SU-DHL-6 (cell line): Measurements from ENCODE around the gene ADPGK.

Source experiments
- H2AFZ ChIP-seq: fragments of 200-600 bp; sonication (generic); 2 replicates; pipeline ENCODE4 v1.6.1; 2014; ENCODE audit warnings: low read depth, mild to moderate bottlenecking, moderate library complexity, mixed read lengths, antibody characterized with exemption, low read length; ENCODE audit not compliant: severe bottlenecking
- H3F3A ChIP-seq: fragments of 200-600 bp; shearing (Covaris generic); 2 replicates; pipeline ENCODE4 v1.6.0; 2016; ENCODE audit warnings: antibody characterized with exemption, mild to moderate bottlenecking; ENCODE audit not compliant: insufficient read depth
- H3K27ac ChIP-seq: fragments of 200-600 bp; sonication (generic); 2 replicates; pipeline ENCODE4 v1.5.1; 2016; ENCODE audit warnings: low read depth, mild to moderate bottlenecking, low read length, moderate library complexity, mixed read lengths
- H3K27me3 ChIP-seq: fragments of 200-600 bp; sonication (generic), shearing (Covaris generic); 2 replicates; pipeline ENCODE4 v1.6.0; 2014; ENCODE audit warnings: mild to moderate bottlenecking, low read length
- H3K36me3 ChIP-seq: fragments of 200-600 bp; sonication (generic); 2 replicates; pipeline ENCODE4 v1.6.1; 2014; ENCODE audit warnings: mild to moderate bottlenecking, low read length, mixed read lengths
- H3K4me2 ChIP-seq: fragments of 300-600, 200-600 bp; shearing (Covaris generic), sonication (generic); 2 replicates; pipeline ENCODE4 v1.6.0; 2014; ENCODE audit warnings: low read length, low read depth, mild to moderate bottlenecking; ENCODE audit not compliant: poor library complexity, severe bottlenecking
- H3K4me3 ChIP-seq: fragments of 200-600 bp; sonication (generic); 2 replicates; pipeline ENCODE4 v1.5.1; 2014; ENCODE audit warnings: antibody characterized with exemption, low read length, mild to moderate bottlenecking, mixed read lengths; ENCODE audit not compliant: insufficient read depth, poor library complexity, severe bottlenecking
- H3K79me2 ChIP-seq: fragments of 200-600 bp; sonication (generic); 2 replicates; pipeline ENCODE4 v1.6.1; 2014; ENCODE audit warnings: mild to moderate bottlenecking, low read length, moderate library complexity; ENCODE audit not compliant: insufficient read depth
- H3K9ac ChIP-seq: fragments of 200-600 bp; sonication (generic); 2 replicates; pipeline ENCODE4 v1.7.0; 2014; ENCODE audit warnings: mild to moderate bottlenecking, low read length
- H3K9me2 ChIP-seq: fragments of 200-600 bp; sonication (generic); replicated peaks from 2 replicates; pipeline ENCODE4 v1.6.1; 2014; ENCODE audit warnings: low read length; ENCODE audit not compliant: insufficient read depth
- H3K9me3 ChIP-seq: fragments of 200-600 bp; sonication (generic); 2 replicates; pipeline ENCODE4 v1.6.1; 2014; ENCODE audit warnings: low read length, mixed read lengths; ENCODE audit not compliant: insufficient read depth
- H4K20me1 ChIP-seq: fragments of 200-600 bp; sonication (generic); 2 replicates; pipeline ENCODE4 v1.6.1; 2014; ENCODE audit warnings: low read depth, mild to moderate bottlenecking, antibody characterized with exemption, low read length, moderate library complexity, mixed read lengths
- EZH2phosphoT487 ChIP-seq: fragments of 200-600 bp; sonication (generic), shearing (Covaris generic); conservative IDR thresholded peaks from 2 replicates; pipeline ENCODE4 v1.6.1; 2018; ENCODE audit warnings: mild to moderate bottlenecking, antibody characterized with exemption, low read length, moderate library complexity, mixed read lengths
- TF ChIP-seq, protein P1 (sequence below): fragments of 200-600 bp; sonication (generic); IDR thresholded peaks from one replicate; pipeline ENCODE4 v1.5.1; 2017; ENCODE audit warnings: antibody characterized with exemption, mild to moderate bottlenecking, low read length, moderate library complexity; ENCODE audit not compliant: insufficient read depth, poor library complexity, severe bottlenecking

The ADPGK gene

GRCh38 chr15:72787526-72787925 lies 4.0 kb upstream of the ADPGK start:
- Histone ChIP-seq H3K36me3 (no peaks in the 10 kb centered on the region), H3K27ac (no peak overlapping the region), H3K9me3 (no peaks in the 10 kb centered on the region), H3K4me2 (no peak overlapping the region), H3K4me3 (no peak overlapping the region), H3K9me2 (no peaks in the 10 kb centered on the region), H3K79me2 (peaks cover 10% of the 10 kb centered on the region), H4K20me1 (no peaks in the 10 kb centered on the region), H3K27me3 (no peaks in the 10 kb centered on the region), H3K9ac (no peak overlapping the region), H2AFZ (no peak overlapping the region), H3F3A (no peaks in the 10 kb centered on the region)
- TF ChIP-seq, protein P1, sequence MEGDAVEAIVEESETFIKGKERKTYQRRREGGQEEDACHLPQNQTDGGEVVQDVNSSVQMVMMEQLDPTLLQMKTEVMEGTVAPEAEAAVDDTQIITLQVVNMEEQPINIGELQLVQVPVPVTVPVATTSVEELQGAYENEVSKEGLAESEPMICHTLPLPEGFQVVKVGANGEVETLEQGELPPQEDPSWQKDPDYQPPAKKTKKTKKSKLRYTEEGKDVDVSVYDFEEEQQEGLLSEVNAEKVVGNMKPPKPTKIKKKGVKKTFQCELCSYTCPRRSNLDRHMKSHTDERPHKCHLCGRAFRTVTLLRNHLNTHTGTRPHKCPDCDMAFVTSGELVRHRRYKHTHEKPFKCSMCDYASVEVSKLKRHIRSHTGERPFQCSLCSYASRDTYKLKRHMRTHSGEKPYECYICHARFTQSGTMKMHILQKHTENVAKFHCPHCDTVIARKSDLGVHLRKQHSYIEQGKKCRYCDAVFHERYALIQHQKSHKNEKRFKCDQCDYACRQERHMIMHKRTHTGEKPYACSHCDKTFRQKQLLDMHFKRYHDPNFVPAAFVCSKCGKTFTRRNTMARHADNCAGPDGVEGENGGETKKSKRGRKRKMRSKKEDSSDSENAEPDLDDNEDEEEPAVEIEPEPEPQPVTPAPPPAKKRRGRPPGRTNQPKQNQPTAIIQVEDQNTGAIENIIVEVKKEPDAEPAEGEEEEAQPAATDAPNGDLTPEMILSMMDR: no peak
- no peak for TF ChIP-seq EZH2phosphoT487

GRCh38 chr15:72786676-72787345 lies 3.3 kb upstream of the ADPGK start:
- Histone ChIP-seq H3K36me3 (no peaks in the 10 kb centered on the region), H3K4me3 (no peak overlapping the region), H3F3A (no peaks in the 10 kb centered on the region), H4K20me1 (no peaks in the 10 kb centered on the region), H3K9ac (no peak overlapping the region), H2AFZ (no peak overlapping the region), H3K9me2 (no peaks in the 10 kb centered on the region), H3K9me3 (no peaks in the 10 kb centered on the region), H3K79me2 (peaks cover 17% of the 10 kb centered on the region), H3K27ac (no peak overlapping the region), H3K27me3 (no peaks in the 10 kb centered on the region), H3K4me2 (no peak overlapping the region)
- no peak for TF ChIP-seq EZH2phosphoT487
- TF ChIP-seq, protein P1: no peak

DNA sequence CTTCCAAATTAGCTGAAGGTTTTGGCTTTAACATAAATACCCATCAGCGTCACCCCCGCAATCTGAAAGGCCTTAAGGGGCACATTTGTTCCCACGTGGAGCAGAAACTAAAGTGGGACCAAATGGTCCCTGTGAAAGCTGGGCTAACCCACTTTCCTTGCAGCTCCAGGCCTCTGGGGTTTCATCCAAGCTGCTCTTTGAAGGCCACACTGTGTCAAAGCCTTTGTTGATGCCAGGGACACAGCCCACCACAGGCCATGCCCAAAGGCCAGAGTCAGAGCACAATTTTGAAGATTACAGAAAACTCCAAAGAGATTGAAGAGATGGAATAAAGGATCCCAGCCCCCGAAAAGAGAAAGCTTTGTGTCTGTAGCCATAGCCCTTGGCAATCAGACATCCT lies 2.7 kb upstream of the ADPGK start:
- no peak overlapping the region for H3K4me2 ChIP-seq
- no peak overlapping the region for H3K9ac ChIP-seq
- H3K4me3 ChIP-seq: no peak overlapping the region
- H3F3A ChIP-seq: no peaks in the 10 kb centered on the region
- no peaks in the 10 kb centered on the region for H3K27me3 ChIP-seq
- H4K20me1 ChIP-seq: no peaks in the 10 kb centered on the region
- peaks cover 23% of the 10 kb centered on the region for H3K79me2 ChIP-seq
- no peak overlapping the region for H3K27ac ChIP-seq
- H3K9me2 ChIP-seq: no peaks in the 10 kb centered on the region
- H3K9me3 ChIP-seq: no peaks in the 10 kb centered on the region
- H3K36me3 ChIP-seq: no peaks in the 10 kb centered on the region
- TF ChIP-seq, protein P1: no peak
- TF ChIP-seq EZH2phosphoT487: no peak
- H2AFZ ChIP-seq: no peak overlapping the region
